ENCODE data around the gene MYO10.

MYO10 gene

GRCh38 chr5:16704945-16705344 is 231.1 kb downstream of the MYO10 start:
- no peak for DNase-seq

- no peak for DNase-seq
These were observed 233.1 kb downstream of the MYO10 start for GRCh38 chr5:16702964-16703363.

- DNase-seq, result no peak
These were observed 234.7 kb downstream of the MYO10 start for GRCh38 chr5:16701134-16702099.

- DNase-seq, result no peak
These were observed 236.0 kb downstream of the MYO10 start for GRCh38 chr5:16700081-16700480.

GRCh38 chr5:16695779-16696178 is 240.3 kb downstream of the MYO10 start:
- DNase-seq, result no peak

- DNase-seq, result no peak
These were observed 242.2 kb downstream of the MYO10 start for GRCh38 chr5:16693879-16694278.

- no peak for DNase-seq
These were observed 244.4 kb downstream of the MYO10 start for GRCh38 chr5:16691731-16692130.

GRCh38 chr5:16690243-16690852 is 245.7 kb downstream of the MYO10 start:
- no peak for DNase-seq

GRCh38 chr5:16687898-16688297 is 248.2 kb downstream of the MYO10 start:
- DNase-seq, result no peak

GRCh38 chr5:16685069-16685468 is 251.0 kb downstream of the MYO10 start:
- no peak for DNase-seq

- DNase-seq, result no peak
These were observed 254.2 kb downstream of the MYO10 start for GRCh38 chr5:16681876-16682275.

GRCh38 chr5:16679863-16680262 is 256.2 kb downstream of the MYO10 start:
- no peak for DNase-seq

- DNase-seq, result no peak
These were observed 256.9 kb downstream of the MYO10 start for GRCh38 chr5:16679190-16679589.

- no peak for DNase-seq
These were observed 260.3 kb downstream of the MYO10 start for GRCh38 chr5:16675806-16676205.

- DNase-seq, result no peak
These were observed 261.3 kb downstream of the MYO10 start for GRCh38 chr5:16674750-16675149.

- DNase-seq, result no peak
These were observed 262.6 kb downstream of the MYO10 start for GRCh38 chr5:16673241-16674201.

- no peak for DNase-seq
These were observed 264.9 kb downstream of the MYO10 start for GRCh38 chr5:16671208-16671607.

- DNase-seq, result no peak
These were observed 266.3 kb downstream of the MYO10 start for GRCh38 chr5:16669776-16670175.

GRCh38 chr5:16668631-16669030 is 267.5 kb downstream of the MYO10 start:
- DNase-seq, result no peak

- no peak for DNase-seq
These were observed 267.9 kb downstream of the MYO10 start for GRCh38 chr5:16668194-16668593.

GRCh38 chr5:16666883-16667398 is 269.1 kb downstream of the MYO10 start:
- no peak for DNase-seq

GRCh38 chr5:16666130-16666882 is 269.8 kb downstream of the MYO10 start:
- no peak for DNase-seq

All from cortex of kidney (tissue), 1 donor.